Esophagus (tissue), 2 donors: ENCODE data around the gene SPATC1L. TPM values are rescaled to one million over a fixed set of nuclear protein-coding genes. Genes with fewer than 3 reads are reported as not detected.
"Not testable (repeated sequence)": the region's sequence is repeated elsewhere in the genome, so short reads cannot be mapped to it uniquely, and the experiment has no call there.

ENCODE experiments used
- H3K27ac ChIP-seq, 2 donors: one replicate each; pipeline ENCODE4 v1.5.1; 2013; ENCODE audit warnings: low read depth in 2 of 2, mild to moderate bottlenecking in 2 of 2, inconsistent platforms in 1 of 2, low read length in 1 of 2, moderate library complexity in 1 of 2
- H3K27me3 ChIP-seq, 2 donors: one replicate each; pipeline ENCODE4 v1.6.1; 2013; ENCODE audit warnings: low read length in 2 of 2, control low read depth in 1 of 2, mild to moderate bottlenecking in 1 of 2; ENCODE audit not compliant: insufficient read depth in 2 of 2, control insufficient read depth in 1 of 2
- H3K36me3 ChIP-seq, 2 donors: one replicate each; pipeline ENCODE4 v1.6.1; 2013; ENCODE audit warnings: low read length in 1 of 2; ENCODE audit not compliant: control insufficient read depth in 2 of 2, insufficient read depth in 2 of 2
- H3K4me1 ChIP-seq, 2 donors: one replicate each; pipeline ENCODE4 v1.6.1; 2013; ENCODE audit warnings: low read length in 1 of 2; ENCODE audit not compliant: control insufficient read depth in 2 of 2, insufficient read depth in 2 of 2
- H3K4me3 ChIP-seq, 2 donors: one replicate each; pipeline ENCODE4 v1.5.1; 2013; ENCODE audit warnings: low read length in 2 of 2, mild to moderate bottlenecking in 2 of 2, low read depth in 1 of 2, moderate library complexity in 1 of 2
- H3K9me3 ChIP-seq, 2 donors: one replicate each; pipeline ENCODE4 v1.6.1; 2013; ENCODE audit warnings: mild to moderate bottlenecking in 2 of 2, low read depth in 1 of 2, low read length in 1 of 2, moderate library complexity in 1 of 2; ENCODE audit not compliant: control insufficient read depth in 2 of 2, insufficient read depth in 1 of 2
- WGBS, 2 donors: extraction: QIAGEN DNeasy Blood & Tissue Kit; methylation state at CpG; one replicate each; pipeline ENCODE4 v1.1.7; 2013; 5-methylcytosine and 5-hydroxymethylcytosine counted together
- polyA plus RNA-seq, 2 donors: library from polyadenylated mRNA; stranded (reverse); fragments of 200-250 nt; gene quantifications; one replicate each; pipeline ENCODE4 v1.2.3, GENCODE V29; 2013
- donor health status: healthy with polysubstance abuse.
- donor health status: Bipolar disorder and iron deficiency.

The SPATC1L gene
- polyA plus RNA-seq, 2 donors: 5.2 to 9.3 TPM

- not testable (repeated sequence) for H3K9me3 ChIP-seq, H3K4me3 ChIP-seq, H3K27ac ChIP-seq, H3K4me1 ChIP-seq, H3K27me3 ChIP-seq
- 71 to 88% methylated on average over 2 to 3 of the region's 8 CpGs for WGBS, 2 donors
- peaks cover 1 to 28% of the 10 kb centered on the region in 2 donors for H3K36me3 ChIP-seq
These were observed 16.9 kb upstream of the SPATC1L start for GRCh38 chr21:46200877-46201803.

GRCh38 chr21:46199436-46200373, 15.4 kb upstream of the SPATC1L start:
- WGBS, 2 donors: 78 to 84% methylated on average over 13 of the region's 13 CpGs
- peaks cover 0 to 32% of the 10 kb centered on the region in 2 donors for H3K36me3 ChIP-seq
- no peaks in the 10 kb centered on the region for H3K27me3 ChIP-seq

GRCh38 chr21:46196733-46197132, 12.5 kb upstream of the SPATC1L start:
- 87 to 89% methylated on average over 20 of the region's 20 CpGs for WGBS, 2 donors
- H3K4me3 ChIP-seq: no peak overlapping the region
- peaks cover 0 to 3% of the 10 kb centered on the region in 2 donors for H3K9me3 ChIP-seq
- H3K27ac ChIP-seq: no peak overlapping the region
- peaks cover 5 to 49% of the 10 kb centered on the region in 2 donors for H3K36me3 ChIP-seq
- no peaks in the 10 kb centered on the region for H3K4me1 ChIP-seq
- H3K27me3 ChIP-seq: no peaks in the 10 kb centered on the region

More at GRCh38 chr21:46199436-46200373, 15.4 kb upstream of the SPATC1L start:
- H3K4me3 ChIP-seq: no peak overlapping the region
- H3K4me1 ChIP-seq: no peaks in the 10 kb centered on the region
- H3K27ac ChIP-seq: no peak overlapping the region
- peaks cover 0 to 3% of the 10 kb centered on the region in 2 donors for H3K9me3 ChIP-seq

GRCh38 chr21:46195595-46196195, 11.4 kb upstream of the SPATC1L start:
- H3K36me3 ChIP-seq: peaks cover 5 to 51% of the 10 kb centered on the region in 2 donors
- WGBS, 2 donors: 91 to 92% methylated on average over 20 of the region's 20 CpGs

GRCh38 chr21:46194374-46195334, 10.4 kb upstream of the SPATC1L start:
- WGBS, 2 donors: 92 to 96% methylated on average over 34 of the region's 34 CpGs
- Histone ChIP-seq H3K9me3 (peaks cover 0 to 1% of the 10 kb centered on the region in 2 donors), H3K4me1 (peaks cover 0 to 4% of the 10 kb centered on the region in 2 donors), H3K27ac (no peak overlapping the region), H3K27me3 (no peaks in the 10 kb centered on the region), H3K36me3 (peaks cover 5 to 54% of the 10 kb centered on the region in 2 donors), H3K4me3 (no peak overlapping the region)

More at GRCh38 chr21:46195595-46196195, 11.4 kb upstream of the SPATC1L start:
- no peak overlapping the region for H3K4me3 ChIP-seq
- H3K27me3 ChIP-seq: no peaks in the 10 kb centered on the region
- H3K4me1 ChIP-seq: peaks cover 0 to 4% of the 10 kb centered on the region in 2 donors
- peaks cover 0 to 3% of the 10 kb centered on the region in 2 donors for H3K9me3 ChIP-seq
- no peak overlapping the region for H3K27ac ChIP-seq

GRCh38 chr21:46193829-46194373, 9.6 kb upstream of the SPATC1L start:
- Histone ChIP-seq H3K27ac (no peak overlapping the region), H3K9me3 (no peaks in the 10 kb centered on the region), H3K36me3 (peaks cover 5 to 57% of the 10 kb centered on the region in 2 donors)

GRCh38 chr21:46191686-46192575, 7.7 kb upstream of the SPATC1L start:
- Histone ChIP-seq H3K27ac (no peak overlapping the region), H3K4me3 (no peak overlapping the region), H3K9me3 (no peaks in the 10 kb centered on the region), H3K36me3 (peaks cover 5 to 59% of the 10 kb centered on the region in 2 donors), H3K4me1 (peaks cover 4 to 5% of the 10 kb centered on the region in 2 donors), H3K27me3 (no peaks in the 10 kb centered on the region)
- 93 to 95% methylated on average over 20 of the region's 20 CpGs for WGBS, 2 donors

More at GRCh38 chr21:46193829-46194373, 9.6 kb upstream of the SPATC1L start:
- Histone ChIP-seq H3K4me1 (peaks cover 3 to 4% of the 10 kb centered on the region in 2 donors), H3K4me3 (no peak overlapping the region), H3K27me3 (no peaks in the 10 kb centered on the region)
- WGBS, 2 donors: 95 to 98% methylated on average over 10 of the region's 10 CpGs
